Neural cell (in vitro differentiated cells): ENCODE data around the gene SIAH2. TPM values are rescaled to one million over a fixed set of nuclear protein-coding genes. Genes with fewer than 3 reads are reported as not detected.

ENCODE experiments used
- H2AFZ ChIP-seq: fragments of 200-600, 300-800 bp; sonication (generic), shearing (Covaris generic); 2 replicates; pipeline ENCODE4 v1.6.0; 2014; ENCODE audit warnings: low read depth, mild to moderate bottlenecking, antibody characterized with exemption, low read length, moderate library complexity
- H3F3A ChIP-seq: fragments of 200-600 bp; shearing (Covaris generic); 2 replicates; pipeline ENCODE4 v1.6.1; 2016; ENCODE audit warnings: mild to moderate bottlenecking, moderate library complexity, mixed read lengths, antibody characterized with exemption, low read length; ENCODE audit not compliant: insufficient read depth, poor library complexity, severe bottlenecking
- H3K27ac ChIP-seq: fragments of 200-600, 300-800 bp; sonication (generic), shearing (Covaris generic); 2 replicates; pipeline ENCODE4 v1.5.1; 2014; ENCODE audit warnings: mild to moderate bottlenecking, low read length, moderate library complexity
- H3K27me3 ChIP-seq: fragments of 300-800, 200-600 bp; sonication (generic), shearing (Covaris generic); 2 replicates; pipeline ENCODE4 v1.6.0; 2014; ENCODE audit warnings: mild to moderate bottlenecking, low read depth, low read length, moderate library complexity; ENCODE audit not compliant: insufficient read depth
- H3K36me3 ChIP-seq: fragments of 300-800, 200-600 bp; sonication (generic), shearing (Covaris generic); 2 replicates; pipeline ENCODE4 v1.5.1; 2014; ENCODE audit warnings: mild to moderate bottlenecking, antibody characterized with exemption, low read length, moderate library complexity; ENCODE audit not compliant: insufficient read depth
- H3K4me2 ChIP-seq: fragments of 300-800, 200-600 bp; sonication (generic), shearing (Covaris generic); 2 replicates; pipeline ENCODE4 v1.6.0; 2014; ENCODE audit warnings: mild to moderate bottlenecking, low read length
- H3K4me3 ChIP-seq: fragments of 300-800, 200-600 bp; sonication (generic), shearing (Covaris generic); 2 replicates; pipeline ENCODE4 v1.5.1; 2014; ENCODE audit warnings: mild to moderate bottlenecking, low read length, moderate library complexity
- H3K79me2 ChIP-seq: fragments of 200-600 bp; shearing (Covaris generic); replicated peaks from 2 replicates; pipeline ENCODE4 v1.6.0; 2014; ENCODE audit warnings: mild to moderate bottlenecking, low read length, moderate library complexity; ENCODE audit not compliant: insufficient read depth
- H3K9ac ChIP-seq: fragments of 300-800, 200-600 bp; sonication (generic), shearing (Covaris generic); 2 replicates; pipeline ENCODE4 v1.6.1; 2016; ENCODE audit warnings: mild to moderate bottlenecking, low read length, mixed read lengths
- H3K9me2 ChIP-seq: fragments of 200-600 bp; shearing (Covaris generic); 2 replicates; pipeline ENCODE4 v1.6.1; 2016; ENCODE audit warnings: mild to moderate bottlenecking, low read length, mixed read lengths; ENCODE audit not compliant: insufficient read depth
- H3K9me3 ChIP-seq: fragments of 200-600, 300-800 bp; sonication (generic), shearing (Covaris generic); 2 replicates; pipeline ENCODE4 v1.6.1; 2016; ENCODE audit warnings: mild to moderate bottlenecking, mixed run types, low read length, moderate library complexity, mixed read lengths
- H4K20me1 ChIP-seq: fragments of 200-600 bp; shearing (Covaris generic); 2 replicates; pipeline ENCODE4 v1.6.1; 2016; ENCODE audit warnings: mild to moderate bottlenecking, mixed run types; ENCODE audit not compliant: insufficient read depth
- CTCF ChIP-seq: fragments of 450-650 bp; IDR thresholded peaks from 2 replicates; pipeline ENCODE4 v1.5.1; 2014; ENCODE audit warnings: antibody characterized with exemption, mild to moderate bottlenecking, moderate library complexity; ENCODE audit not compliant: poor library complexity, severe bottlenecking
- EP300 ChIP-seq: fragments of 450-650 bp; conservative IDR thresholded peaks from 2 replicates; pipeline ENCODE4 v1.6.1; 2014; ENCODE audit warnings: antibody characterized with exemption, mild to moderate bottlenecking, moderate library complexity; ENCODE audit not compliant: poor library complexity, severe bottlenecking
- EZH2 ChIP-seq: fragments of 200-600, 300-800 bp; shearing (Covaris generic), sonication (generic); IDR thresholded peaks from 2 replicates; pipeline ENCODE4 v1.6.1; 2014; ENCODE audit warnings: antibody characterized with exemption, low read length, borderline replicate concordance, mild to moderate bottlenecking; ENCODE audit not compliant: insufficient read depth, poor library complexity, severe bottlenecking
- MXI1 ChIP-seq: fragments of 450-650 bp; conservative IDR thresholded peaks from 2 replicates; pipeline ENCODE4 v1.6.1; 2014; ENCODE audit warnings: antibody characterized with exemption, mild to moderate bottlenecking; ENCODE audit not compliant: poor library complexity, severe bottlenecking
- POLR2AphosphoS5 ChIP-seq: IDR thresholded peaks from 2 replicates; pipeline ENCODE4 v1.6.1; 2012
- RAD21 ChIP-seq: fragments of 450-650 bp; conservative IDR thresholded peaks from 2 replicates; pipeline ENCODE4 v1.6.1; 2014; ENCODE audit warnings: antibody characterized with exemption, mild to moderate bottlenecking, moderate library complexity
- REST ChIP-seq: IDR thresholded peaks from 2 replicates; pipeline ENCODE4 v1.6.1; 2012; ENCODE audit warnings: borderline replicate concordance
- SMC3 ChIP-seq: fragments of 450-650 bp; conservative IDR thresholded peaks from 2 replicates; pipeline ENCODE4 v1.6.1; 2014; ENCODE audit warnings: antibody characterized with exemption, mild to moderate bottlenecking, moderate library complexity; ENCODE audit not compliant: poor library complexity
- TAF1 ChIP-seq: IDR thresholded peaks from 2 replicates; pipeline ENCODE4 v1.6.1; 2012; ENCODE audit warnings: low read depth
- polyA plus RNA-seq: library from polyadenylated mRNA; depleted of rRNA; stranded (reverse); fragments of >200 nt; gene quantifications from 2 replicates; pipeline ENCODE4 v1.2.3, GENCODE V29; 2014

The SIAH2 gene
- polyA plus RNA-seq, 1 donor from 2014 or later, result 21.8 TPM

- Histone ChIP-seq H3K27ac (no peak overlapping the region), H2AFZ (peak overlapping the region; percentile 56), H3K9me2 (no peaks in the 10 kb centered on the region), H3K4me2 (no peak overlapping the region), H3K27me3 (no peaks in the 10 kb centered on the region), H4K20me1 (no peaks in the 10 kb centered on the region), H3K4me3 (peak overlapping the region; percentile 69), H3F3A (no peaks in the 10 kb centered on the region), H3K36me3 (no peaks in the 10 kb centered on the region), H3K79me2 (no peaks in the 10 kb centered on the region), H3K9ac (peak overlapping the region; percentile 63), H3K9me3 (no peaks in the 10 kb centered on the region)
- TF ChIP-seq SMC3 (no peak), TAF1 (no peak)
Observed at GRCh38 chr3:150703299-150703755, 59.6 kb downstream of the SIAH2 start.

GRCh38 chr3:150699068-150699639 lies 63.8 kb downstream of the SIAH2 start:
- Histone ChIP-seq H3K4me2 (no peak overlapping the region), H3F3A (no peaks in the 10 kb centered on the region), H3K79me2 (no peaks in the 10 kb centered on the region), H3K4me3 (no peak overlapping the region), H4K20me1 (no peaks in the 10 kb centered on the region), H3K36me3 (no peaks in the 10 kb centered on the region), H2AFZ (no peak overlapping the region), H3K9me3 (no peaks in the 10 kb centered on the region), H3K27ac (no peak overlapping the region), H3K9me2 (no peaks in the 10 kb centered on the region), H3K9ac (no peak overlapping the region), H3K27me3 (no peaks in the 10 kb centered on the region)
- TF ChIP-seq EZH2 (no peak), CTCF (no peak), MXI1 (no peak), TAF1 (no peak), SMC3 (no peak), RAD21 (no peak), POLR2AphosphoS5 (no peak), REST (no peak), EP300 (no peak)
